Endothelial cell of umbilical vein (primary cell): ENCODE measurements around the gene SLC19A1. TPM values are rescaled to one million over a fixed set of nuclear protein-coding genes. Genes with fewer than 3 reads are reported as not detected.

Experiments
- BruUV-seq: library from RNA; stranded (reverse); fragments of 400-500 nt; replicated peaks from 2 replicates; lab custom pipeline; 2021; lab: Mats Ljungman, UMichigan
- CTCF ChIA-PET: fragments of 300-600, 350-600 bp; sonication (Branson Sonifier 250); formaldehyde crosslinking; loops from one replicate; lab custom pipeline; 2021; ENCODE audit warnings: antibody characterized with exemption, inconsistent platforms; lab: Charles Lee
- POLR2A ChIA-PET: fragments of 300-600, 350-600 bp; sonication (Branson Sonifier 250); formaldehyde crosslinking; loops from one replicate; lab custom pipeline; 2021; ENCODE audit warnings: antibody characterized with exemption, inconsistent platforms; lab: Charles Lee
- DNase-seq: peaks from one replicate; pipeline ENCODE4 v3.0.0-alpha.2; 2011; ENCODE audit warnings: low read depth, low spot score
- FAIRE-seq: peaks from 2 replicates; lab custom pipeline; 2011; peaks lifted over from hg19 to GRCh38; lab: Jason Lieb, UNC
- H2AFZ ChIP-seq: 2 replicates; pipeline ENCODE4 v1.6.0; 2012; ENCODE audit warnings: low read depth, low read length, control low read depth, inconsistent platforms
- H3K27ac ChIP-seq: 2 replicates; pipeline ENCODE4 v1.5.1; 2011; ENCODE audit warnings: low read depth, mild to moderate bottlenecking, control low read depth, low read length, moderate library complexity; ENCODE audit not compliant: insufficient read depth
- H3K27me3 ChIP-seq, 2 experiments: 2 replicates each; pipeline versions ENCODE4 v1.6.0 to v1.6.1; 2011; ENCODE audit warnings: low read length in 2 of 2, mixed read lengths in 1 of 2; ENCODE audit not compliant: control insufficient read depth in 2 of 2, insufficient read depth in 2 of 2
- H3K36me3 ChIP-seq, 2 experiments: 2 replicates in 1 of 2; 3 replicates in 1 of 2; pipeline ENCODE4 v1.5.1; 2011; ENCODE audit warnings: low read length in 2 of 2, mild to moderate bottlenecking in 1 of 2, moderate library complexity in 1 of 2; ENCODE audit not compliant: control insufficient read depth in 2 of 2, insufficient read depth in 2 of 2; ENCODE audit errors: extremely low read depth in 1 of 2
- H3K4me1 ChIP-seq: 3 replicates; pipeline ENCODE4 v1.5.1; 2011; ENCODE audit warnings: mild to moderate bottlenecking, low read length; ENCODE audit not compliant: control insufficient read depth, insufficient read depth; ENCODE audit errors: extremely low read depth
- H3K4me2 ChIP-seq: 2 replicates; pipeline ENCODE4 v1.6.1; 2011; ENCODE audit warnings: low read length, control low read depth, mixed read lengths; ENCODE audit not compliant: insufficient read depth
- H3K4me3 ChIP-seq, 3 experiments: fragments of 200-600 bp in 1 of 3; sonication (generic), shearing (Covaris generic) in 1 of 3; replicated peaks in 1 of 3; 2 replicates each; pipeline ENCODE4 v1.5.1; 2011 to 2016; ENCODE audit warnings: control low read depth in 3 of 3, low read length in 3 of 3, mild to moderate bottlenecking in 2 of 3, inconsistent platforms in 1 of 3, low read depth in 1 of 3, moderate library complexity in 1 of 3; ENCODE audit not compliant: insufficient read depth in 1 of 3
- H3K79me2 ChIP-seq: 2 replicates; pipeline ENCODE4 v1.6.0; 2012; ENCODE audit warnings: low read length, inconsistent platforms; ENCODE audit not compliant: control insufficient read depth, insufficient read depth
- H3K9ac ChIP-seq: replicated peaks from 2 replicates; pipeline ENCODE3; 2011; ENCODE audit warnings: low read length, control low read depth; ENCODE audit not compliant: insufficient read depth; ENCODE audit errors: extremely low read depth
- H3K9me1 ChIP-seq: replicated peaks from 3 replicates; pipeline ENCODE4 v1.6.0; 2011; ENCODE audit warnings: mild to moderate bottlenecking, low read length; ENCODE audit not compliant: control insufficient read depth, insufficient read depth; ENCODE audit errors: extremely low read depth
- H3K9me3 ChIP-seq: replicated peaks from 2 replicates; pipeline ENCODE4 v1.5.1; 2012; ENCODE audit warnings: low read length, inconsistent platforms; ENCODE audit not compliant: control insufficient read depth, insufficient read depth
- H4K20me1 ChIP-seq: replicated peaks from 2 replicates; pipeline ENCODE3; 2011; ENCODE audit warnings: mild to moderate bottlenecking, low read length; ENCODE audit not compliant: control insufficient read depth, insufficient read depth; ENCODE audit errors: extremely low read depth
- EZH2 ChIP-seq: IDR thresholded peaks from 2 replicates; pipeline ENCODE4 v1.6.1; 2012; ENCODE audit warnings: borderline replicate concordance, low read depth, mild to moderate bottlenecking, moderate library complexity, low read length, inconsistent platforms; ENCODE audit not compliant: severe bottlenecking
- FOS ChIP-seq: IDR thresholded peaks from 2 replicates; pipeline ENCODE4 v1.6.1; 2011; ENCODE audit warnings: mild to moderate bottlenecking, low read length, moderate library complexity, borderline replicate concordance; ENCODE audit not compliant: insufficient read depth
- GATA2 ChIP-seq: IDR thresholded peaks from 2 replicates; pipeline ENCODE4 v1.7.0; 2011; ENCODE audit warnings: low read depth, mild to moderate bottlenecking, moderate library complexity, mixed read lengths, low read length; ENCODE audit not compliant: insufficient read length, insufficient read depth
- JUN ChIP-seq: IDR thresholded peaks from 2 replicates; pipeline ENCODE4 v1.6.1; 2011; ENCODE audit warnings: borderline replicate concordance, low read depth; ENCODE audit not compliant: insufficient read length, insufficient read depth
- MYC ChIP-seq: IDR thresholded peaks from one replicate; pipeline ENCODE4 v1.6.1; 2011; ENCODE audit warnings: mild to moderate bottlenecking, low read depth, low read length
- POLR2A ChIP-seq: IDR thresholded peaks from 2 replicates; pipeline ENCODE4 v1.6.1; 2012; ENCODE audit warnings: low read depth, mild to moderate bottlenecking, control low read depth, low read length
- POLR2AphosphoS5 ChIP-seq: IDR thresholded peaks from 2 replicates; pipeline ENCODE4 v1.6.1; 2012; ENCODE audit warnings: low read depth, mild to moderate bottlenecking, control low read depth, low read length, moderate library complexity; ENCODE audit not compliant: insufficient read depth
- dilution Hi-C: fragments of 300-500 bp; cut with MboI; formaldehyde crosslinking; loops from one replicate; pipeline ENCODE4 v1.15.0; 2019; ENCODE audit warnings: low sequenced_read_pairs; ENCODE audit not compliant: extremely low pct_ligation_motif_present
- intact Hi-C: fragments of 100-400 bp; cut with micrococcal nuclease; formaldehyde crosslinking; loops from one replicate; pipeline ENCODE4 v1.10.0; 2022
- polyA plus RNA-seq, 4 experiments: library from polyadenylated mRNA; depleted of rRNA in 3 of 4; stranded (reverse) in 3 of 4; unstranded in 1 of 4; fragments of >200 nt; gene quantifications; 2 replicates each; pipeline versions ENCODE4 v1.2.1 to v1.2.3, GENCODE V29; 2011 to 2012; ENCODE audit warnings: missing spikeins in 1 of 4
- total RNA-seq: library from RNA; stranded (reverse); gene quantifications from 2 replicates; pipeline ENCODE4 v1.2.3, GENCODE V29; 2021
- TF ChIP-seq, protein P1 (sequence below), 2 donors: IDR thresholded peaks; 1 replicate in 1 of 2; 2 replicates in 1 of 2; pipeline ENCODE4 v1.5.1; 2011; ENCODE audit warnings: low read length in 2 of 2, mild to moderate bottlenecking in 2 of 2, moderate library complexity in 2 of 2, control low read depth in 1 of 2, inconsistent platforms in 1 of 2, low read depth in 1 of 2; ENCODE audit not compliant: insufficient read depth in 1 of 2; ENCODE audit errors: extremely low read depth in 1 of 2
- TF ChIP-seq, protein P2 (sequence below): IDR thresholded peaks from 2 replicates; pipeline ENCODE4 v1.6.1; 2011; ENCODE audit not compliant: insufficient read depth, insufficient read length

The SLC19A1 gene
- total and polyA plus RNA-seq, 2 donors (not counting 3 experiments of a cell fraction or from before 2014, with no cell fraction given): 36.3 to 54.6 TPM

DNA sequence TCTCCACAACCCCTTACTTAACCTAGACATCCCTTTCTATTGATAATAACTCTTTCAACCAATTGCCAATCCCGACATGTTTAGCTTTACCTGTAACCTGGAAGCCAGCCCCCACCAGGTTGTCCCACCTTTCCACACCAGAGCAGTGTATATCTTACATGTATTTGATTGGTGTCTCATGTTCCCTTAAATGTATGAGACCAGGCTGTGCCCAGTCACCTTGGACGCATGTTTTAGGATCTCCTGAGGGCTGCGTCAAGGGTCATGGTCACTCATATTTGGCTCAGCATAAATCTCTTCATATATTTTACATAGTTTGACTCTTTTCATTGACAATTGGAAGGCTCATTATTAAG is 5.3 kb upstream of the SLC19A1 start:
- FAIRE-seq (no peak), DNase-seq (no peak)
- no peak overlapping the region for H3K4me3 ChIP-seq
- no peaks in the 10 kb centered on the region for H4K20me1 ChIP-seq
- no peaks in the 10 kb centered on the region for H3K27me3 ChIP-seq
- H3K9me3 ChIP-seq: no peaks in the 10 kb centered on the region
- dilution Hi-C loops: no loop called here
- H2AFZ ChIP-seq: no peak overlapping the region
- H3K9me1 ChIP-seq: no peaks in the 10 kb centered on the region
- TF ChIP-seq, protein P1, sequence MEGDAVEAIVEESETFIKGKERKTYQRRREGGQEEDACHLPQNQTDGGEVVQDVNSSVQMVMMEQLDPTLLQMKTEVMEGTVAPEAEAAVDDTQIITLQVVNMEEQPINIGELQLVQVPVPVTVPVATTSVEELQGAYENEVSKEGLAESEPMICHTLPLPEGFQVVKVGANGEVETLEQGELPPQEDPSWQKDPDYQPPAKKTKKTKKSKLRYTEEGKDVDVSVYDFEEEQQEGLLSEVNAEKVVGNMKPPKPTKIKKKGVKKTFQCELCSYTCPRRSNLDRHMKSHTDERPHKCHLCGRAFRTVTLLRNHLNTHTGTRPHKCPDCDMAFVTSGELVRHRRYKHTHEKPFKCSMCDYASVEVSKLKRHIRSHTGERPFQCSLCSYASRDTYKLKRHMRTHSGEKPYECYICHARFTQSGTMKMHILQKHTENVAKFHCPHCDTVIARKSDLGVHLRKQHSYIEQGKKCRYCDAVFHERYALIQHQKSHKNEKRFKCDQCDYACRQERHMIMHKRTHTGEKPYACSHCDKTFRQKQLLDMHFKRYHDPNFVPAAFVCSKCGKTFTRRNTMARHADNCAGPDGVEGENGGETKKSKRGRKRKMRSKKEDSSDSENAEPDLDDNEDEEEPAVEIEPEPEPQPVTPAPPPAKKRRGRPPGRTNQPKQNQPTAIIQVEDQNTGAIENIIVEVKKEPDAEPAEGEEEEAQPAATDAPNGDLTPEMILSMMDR (IDR thresholded peaks at IDR 0.05; ENCODE audit: extremely low read depth in 1 of 2, insufficient read depth in 1 of 2, low read depth in 1 of 2, low read length in 2 of 2): no peak
- no peak for TF ChIP-seq MYC
- no peak for TF ChIP-seq FOS
- TF ChIP-seq GATA2: no peak
- no peak for TF ChIP-seq JUN
- TF ChIP-seq POLR2A: no peak
- TF ChIP-seq, protein P2, sequence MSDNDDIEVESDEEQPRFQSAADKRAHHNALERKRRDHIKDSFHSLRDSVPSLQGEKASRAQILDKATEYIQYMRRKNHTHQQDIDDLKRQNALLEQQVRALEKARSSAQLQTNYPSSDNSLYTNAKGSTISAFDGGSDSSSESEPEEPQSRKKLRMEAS: no peak
- TF ChIP-seq EZH2: no peak
- TF ChIP-seq POLR2AphosphoS5: no peak
- no peaks in the 10 kb centered on the region for H3K36me3 ChIP-seq
- H3K79me2 ChIP-seq: no peaks in the 10 kb centered on the region
- H3K9ac ChIP-seq: no peak overlapping the region
- H3K4me2 ChIP-seq: no peak overlapping the region
- intact Hi-C loops: no loop called here
- no peak overlapping the region for H3K27ac ChIP-seq
- H3K4me1 ChIP-seq: peaks cover 23% of the 10 kb centered on the region
- ChIA-PET CTCF (no interaction called here), POLR2A (no interaction called here)
- no TSS peak for BruUV-seq
